ENCODE results near the gene MT1M. TPM values are rescaled to one million over a fixed set of nuclear protein-coding genes. Genes with fewer than 3 reads are reported as not detected.
A peak's percentile ranks its signal among the peaks of the same experiment; 100 is the strongest.

Gene MT1M
- total and polyA plus RNA-seq, 2 of the 8 experiments (the other 6 are each of a cell fraction or from before 2014, with no cell fraction given) = 2.1 TPM; not detected in 1

DNA sequence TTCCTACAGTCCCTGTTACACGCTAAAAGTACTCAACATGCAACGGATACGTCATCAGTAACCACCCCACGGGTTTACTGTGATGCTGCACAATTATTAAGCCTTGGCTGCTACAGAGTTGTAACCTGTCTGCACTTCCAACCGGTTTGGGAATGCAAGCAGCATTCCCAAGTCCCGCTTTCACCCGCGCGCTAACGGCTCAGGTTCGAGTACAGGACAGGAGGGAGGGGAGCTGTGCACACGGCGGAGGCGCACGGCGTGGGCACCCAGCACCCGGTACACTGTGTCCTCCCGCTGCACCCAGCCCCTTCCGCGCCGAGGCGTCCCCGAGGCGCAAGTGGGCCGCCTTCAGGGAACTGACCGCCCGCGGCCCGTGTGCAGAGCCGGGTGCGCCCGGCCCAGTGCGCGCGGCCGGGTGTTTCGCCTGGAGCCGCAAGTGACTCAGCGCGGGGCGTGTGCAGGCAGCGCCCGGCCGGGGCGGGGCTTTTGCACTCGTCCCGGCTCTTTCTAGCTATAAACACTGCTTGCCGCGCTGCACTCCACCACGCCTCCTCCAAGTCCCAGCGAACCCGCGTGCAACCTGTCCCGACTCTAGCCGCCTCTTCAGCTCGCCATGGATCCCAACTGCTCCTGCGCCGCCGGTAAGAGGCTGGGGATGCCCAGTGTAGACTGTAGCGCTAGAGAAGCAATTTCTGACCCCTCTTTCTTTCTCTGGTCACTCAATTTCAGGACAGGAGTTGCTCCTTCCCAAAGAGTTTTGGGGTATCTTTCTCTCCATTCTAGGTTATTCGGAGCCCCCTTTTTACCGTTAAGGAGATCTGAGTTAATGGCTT is 24.2 kb upstream of the MT1M start, which contains the start of gene MT2A:
TSS of gene MT2A (plus strand) at position 542 of the 833 bp plus-strand sequence. CDS start at position 614, 72 bp downstream.
- peaks cover 27 to 64% (median 52%) of the 10 kb centered on the region in 4 experiments for H3K27me3 ChIP-seq (replicated peaks in 1 of 4; ENCODE audit: control insufficient read depth in 3 of 4, extremely low read depth in 1 of 4, insufficient read depth in 3 of 4, low read length in 3 of 4)
- 0 out of 2 replicates have a peak, but pooled peaks have one; percentile 7 for TF ChIP-seq TEAD4 (IDR thresholded peaks at IDR 0.05; ENCODE audit: low read depth, low read length)
- TF ChIP-seq POLR2A (IDR thresholded peaks at IDR 0.05; ENCODE audit: control extremely low read depth in 1 of 2, low read depth in 2 of 2, low read length in 2 of 2) = no peak
- no peak for TF ChIP-seq ATF2 (IDR thresholded peaks at IDR 0.05; ENCODE audit: low read length)
- no peak for TF ChIP-seq SRF (IDR thresholded peaks at IDR 0.05; ENCODE audit: low read depth, low read length)
- TF ChIP-seq RFX5 (IDR thresholded peaks at IDR 0.05; ENCODE audit: borderline replicate concordance, low read depth, low read length) = no peak
- TF ChIP-seq ASH2L (IDR thresholded peaks at IDR 0.05; ENCODE audit: low read length) = no peak
- TF ChIP-seq KDM5A (IDR thresholded peaks at IDR 0.05; ENCODE audit: low read length) = no peak
- no peak for TF ChIP-seq JUN (IDR thresholded peaks at IDR 0.05; ENCODE audit: low read depth, low read length)
- TF ChIP-seq POU5F1 (IDR thresholded peaks at IDR 0.05; ENCODE audit: low read depth, low read length) = no peak

More for the DNA sequence above, 24.2 kb upstream of the MT1M start, which contains the start of gene MT2A:
- Histone ChIP-seq H4K8ac (ENCODE audit: extremely low read depth, insufficient read depth, low read length) (peak within 1 kb of the TSS; percentile 28; the same call in 1 of the 2 replicates), H4K5ac (ENCODE audit: insufficient read length, low read depth, low read length) (no peak within 1 kb of the TSS), H2BK15ac (ENCODE audit: low read length) (peak within 1 kb of the TSS; percentile 93; the same call in 1 of the 2 replicates), H3K23me2 (ENCODE audit: low read depth, low read length) (peaks cover 11% of the 10 kb centered on the region; the same call in 1 of the 2 replicates), H4K91ac (replicated peaks; ENCODE audit: insufficient read length, low read length) (no peak within 1 kb of the TSS), H3K79me2 (ENCODE audit: control insufficient read depth in 1 of 2, insufficient read depth in 2 of 2, low read length in 2 of 2) (no peaks in the 10 kb centered on the region), H2BK120ac (replicated peaks; ENCODE audit: low read depth, low read length) (no peak within 1 kb of the TSS), H3K4me3 (ENCODE audit: extremely low read depth in 1 of 4, insufficient read depth in 2 of 4, low read depth in 3 of 4, low read length in 4 of 4) (peak within 1 kb of the TSS; percentile 35 to 62 (median 47)), H3K36me3 (ENCODE audit: control insufficient read depth in 2 of 4, insufficient read depth in 4 of 4, low read length in 3 of 4) (no peaks in the 10 kb centered on the region), H2BK12ac (ENCODE audit: low read depth, low read length) (peak within 1 kb of the TSS; percentile 95), H3K4me1 (replicated peaks in 1 of 4; ENCODE audit: control insufficient read depth in 3 of 4, insufficient read depth in 4 of 4, low read length in 3 of 4) (peaks cover 7 to 21% (median 10%) of the 10 kb centered on the region in 4 experiments), H2AK5ac (ENCODE audit: low read depth, low read length) (peak within 1 kb of the TSS; percentile 97), H2BK20ac (ENCODE audit: low read length) (peak within 1 kb of the TSS; percentile 66; the same call in 1 of the 2 replicates), H2AFZ (ENCODE audit: low read length) (peak within 1 kb of the TSS; percentile 43; the same call in 1 of the 2 replicates), H4K20me1 (replicated peaks in 1 of 2; ENCODE audit: control insufficient read depth in 1 of 2, insufficient read depth in 2 of 2, low read length in 2 of 2) (peaks cover 0 to 2% of the 10 kb centered on the region in 2 experiments), H3K18ac (ENCODE audit: extremely low read depth, low read length) (0 out of 2 replicates have a peak within 1 kb of the TSS, but pooled peaks have one; percentile 66), H3K79me1 (ENCODE audit: low read depth, low read length) (no peaks in the 10 kb centered on the region), H3K27ac (ENCODE audit: low read depth, low read length) (no peak within 1 kb of the TSS), H3K14ac (ENCODE audit: insufficient read length) (no peak within 1 kb of the TSS), H3K9ac (replicated peaks in 1 of 4; ENCODE audit: extremely low read depth in 1 of 4, low read depth in 3 of 4, low read length in 3 of 4) (no peak within 1 kb of the TSS; a peak in 1 of 7 replicates), H3K56ac (replicated peaks; ENCODE audit: insufficient read length, low read depth, low read length) (no peak within 1 kb of the TSS), H2BK5ac (ENCODE audit: low read depth, low read length) (no peak within 1 kb of the TSS), H3K4me2 (ENCODE audit: insufficient read depth in 1 of 2, low read depth in 2 of 2, low read length in 2 of 2) (peak within 1 kb of the TSS; percentile 70 to 77), H3K4ac (replicated peaks; ENCODE audit: insufficient read length, low read depth, low read length) (no peak within 1 kb of the TSS), H3K9me3 (ENCODE audit: insufficient read depth in 2 of 2, low read depth in 1 of 2, low read length in 1 of 2) (no peaks in the 10 kb centered on the region), H3K23ac (ENCODE audit: insufficient read length) (no peak within 1 kb of the TSS)
- ChIA-PET CTCF (ENCODE audit: partially characterized antibody) (interaction anchor here (1.3 to 9.2 kb wide), 4 partner anchors 9 to 94 kb away, joined by 4 to 85 read pairs (median 4); no protein-coding TSS in a partner anchor), POLR2A (ENCODE audit: partially characterized antibody) (interaction anchor here (0.6 to 8.0 kb wide), 12 partner anchors 9 to 93 kb away, joined by 3 to 66 read pairs (median 3); partner anchors contain the start of genes BBS2, MT1E and MT1H)
- FAIRE-seq (no peak), DNase-seq (ENCODE audit: low read depth in 1 of 2, low spot score in 2 of 2) (peak in 1 of 2 experiments; percentile 74)
- WGBS, 2 experiments (ENCODE audit: extremely low coverage in 1 of 2, insufficient coverage in 1 of 2, insufficient read length in 1 of 2, insufficient replicate concordance in 2 of 2, low coverage in 1 of 2, low lambda C conversion rate in 2 of 2, missing lambda C conversion rate in 1 of 2) = 11% methylated on average over 34 of the region's 62 CpGs; no CpG with 5 or more reads in 1 of the 2 experiments

All from H1 (cell line).